DOHH2 (cell line): ENCODE data around the gene VWA5B1.

Experiments used
- EZH2phosphoT487 ChIP-seq: fragments of 200-600 bp; sonication (generic); IDR thresholded peaks from 2 replicates; pipeline ENCODE4 v1.6.1; 2017; ENCODE audit warnings: borderline replicate concordance, mild to moderate bottlenecking, antibody characterized with exemption, low read length, moderate library complexity, mixed read lengths
- TF ChIP-seq, protein P1 (sequence below): fragments of 200-600 bp; sonication (generic); IDR thresholded peaks from one replicate; pipeline ENCODE4 v1.5.1; 2014; ENCODE audit warnings: antibody characterized with exemption, mild to moderate bottlenecking, low read depth, low read length; ENCODE audit not compliant: poor library complexity, severe bottlenecking

GRCh38 chr1:20349971-20350370 is 59.3 kb downstream of the VWA5B1 start:
- TF ChIP-seq, protein P1, sequence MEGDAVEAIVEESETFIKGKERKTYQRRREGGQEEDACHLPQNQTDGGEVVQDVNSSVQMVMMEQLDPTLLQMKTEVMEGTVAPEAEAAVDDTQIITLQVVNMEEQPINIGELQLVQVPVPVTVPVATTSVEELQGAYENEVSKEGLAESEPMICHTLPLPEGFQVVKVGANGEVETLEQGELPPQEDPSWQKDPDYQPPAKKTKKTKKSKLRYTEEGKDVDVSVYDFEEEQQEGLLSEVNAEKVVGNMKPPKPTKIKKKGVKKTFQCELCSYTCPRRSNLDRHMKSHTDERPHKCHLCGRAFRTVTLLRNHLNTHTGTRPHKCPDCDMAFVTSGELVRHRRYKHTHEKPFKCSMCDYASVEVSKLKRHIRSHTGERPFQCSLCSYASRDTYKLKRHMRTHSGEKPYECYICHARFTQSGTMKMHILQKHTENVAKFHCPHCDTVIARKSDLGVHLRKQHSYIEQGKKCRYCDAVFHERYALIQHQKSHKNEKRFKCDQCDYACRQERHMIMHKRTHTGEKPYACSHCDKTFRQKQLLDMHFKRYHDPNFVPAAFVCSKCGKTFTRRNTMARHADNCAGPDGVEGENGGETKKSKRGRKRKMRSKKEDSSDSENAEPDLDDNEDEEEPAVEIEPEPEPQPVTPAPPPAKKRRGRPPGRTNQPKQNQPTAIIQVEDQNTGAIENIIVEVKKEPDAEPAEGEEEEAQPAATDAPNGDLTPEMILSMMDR: no peak
- no peak for TF ChIP-seq EZH2phosphoT487
